K562 (cell line): ENCODE data around the gene SFXN5. TPM values are rescaled to one million over a fixed set of nuclear protein-coding genes. Genes with fewer than 3 reads are reported as not detected.

ENCODE experiments used
- CCAR2 ChIP-seq: fragments of 200-400 bp; formaldehyde crosslinking; IDR thresholded peaks from 2 replicates; pipeline ENCODE4 v1.6.1; 2017; ENCODE audit warnings: mild to moderate bottlenecking, low read depth, low read length
- DDX20 ChIP-seq: fragments of 450-650 bp; IDR thresholded peaks from 2 replicates; pipeline ENCODE4 v1.6.1; 2016; ENCODE audit warnings: missing genetic modification characterization, low read depth, mild to moderate bottlenecking, missing compliant biosample characterization, moderate library complexity
- DMBX1 ChIP-seq: fragments of 250-450 bp; sonication (Bioruptor Pico); IDR thresholded peaks from 2 replicates; pipeline ENCODE4 v1.8.0; 2022; ENCODE audit warnings: inconsistent platforms, mild to moderate bottlenecking, moderate library complexity, borderline replicate concordance
- ETV6 ChIP-seq, 3 experiments: fragments of 150-350 bp in 1 of 3; sonication (generic) in 1 of 3; formaldehyde crosslinking in 1 of 3; IDR thresholded peaks; 2 replicates each; pipeline versions ENCODE4 v1.6.1 to v1.8.0; 2014 to 2022; ENCODE audit warnings: borderline replicate concordance in 2 of 3, low read depth in 2 of 3, antibody characterized with exemption in 1 of 3, low read length in 1 of 3, mild to moderate bottlenecking in 1 of 3, missing genetic modification reagents in 1 of 3
- ILF3 ChIP-seq: fragments of 450-650 bp; IDR thresholded peaks from 2 replicates; pipeline ENCODE4 v1.6.1; 2018; ENCODE audit warnings: antibody characterized with exemption, mild to moderate bottlenecking, moderate library complexity, borderline replicate concordance
- KDM2B ChIP-seq: fragments of 250-450 bp; sonication (Bioruptor Pico); IDR thresholded peaks from 2 replicates; pipeline ENCODE4 v1.8.0; 2021; ENCODE audit warnings: mild to moderate bottlenecking, moderate library complexity
- MCM3 ChIP-seq: fragments of 450-650 bp; IDR thresholded peaks from 2 replicates; pipeline ENCODE4 v1.6.1; 2016
- MEF2A ChIP-seq: IDR thresholded peaks from 2 replicates; pipeline ENCODE4 v1.6.1; 2011; ENCODE audit warnings: low read depth, mild to moderate bottlenecking, low read length, moderate library complexity; ENCODE audit not compliant: control insufficient read depth
- SMARCA5 ChIP-seq: fragments of 450-650 bp; IDR thresholded peaks from 2 replicates; pipeline ENCODE4 v1.6.1; 2016
- TCF3 ChIP-seq: sonication (generic); formaldehyde crosslinking; IDR thresholded peaks from 2 replicates; pipeline ENCODE4 v1.4.0; 2020; ENCODE audit warnings: mild to moderate bottlenecking, missing genetic modification reagents
- ZBTB9 ChIP-seq: fragments of 450-650 bp; formaldehyde crosslinking; IDR thresholded peaks from 2 replicates; pipeline ENCODE4 v1.4.0; 2020; ENCODE audit warnings: mild to moderate bottlenecking, moderate library complexity
- ZNF140 ChIP-seq: fragments of 250-450 bp; sonication (Bioruptor Pico); IDR thresholded peaks from 2 replicates; pipeline ENCODE4 v1.8.0; 2021; ENCODE audit warnings: moderate library complexity, mild to moderate bottlenecking, inconsistent platforms
- ZNF445 ChIP-seq: fragments of 250-450 bp; sonication (Bioruptor Pico); IDR thresholded peaks from 2 replicates; pipeline ENCODE4 v1.4.0; 2020; ENCODE audit warnings: low read depth, mild to moderate bottlenecking, moderate library complexity
- ZSCAN32 ChIP-seq: fragments of 450-650 bp; formaldehyde crosslinking; IDR thresholded peaks from 2 replicates; pipeline ENCODE4 v1.4.0; 2020; ENCODE audit warnings: mild to moderate bottlenecking, moderate library complexity
- ZZZ3 ChIP-seq: fragments of 450-650 bp; IDR thresholded peaks from 2 replicates; pipeline ENCODE4 v1.6.1; 2016; ENCODE audit warnings: antibody characterized with exemption, mild to moderate bottlenecking, moderate library complexity
- polyA plus RNA-seq, 8 experiments: library from polyadenylated mRNA; depleted of rRNA in 4 of 8; stranded (reverse) in 5 of 8; unstranded in 3 of 8; fragments of >200 nt; fragmentation: Nextera tagmentation in 2 of 8; fragmentation: Illumina TruSeq in 1 of 8; extraction: Ambion mirVana in 2 of 8; extraction: Trizol in 1 of 8; gene quantifications; 2 replicates each; pipeline versions ENCODE4 v1.2.1 to v1.2.3, GENCODE V29; 2011 to 2014; ENCODE audit warnings: inconsistent platforms in 1 of 8, missing spikeins in 1 of 8
- total RNA-seq, 7 experiments: library from RNA; depleted of rRNA in 6 of 7; stranded (reverse); fragments of >200 nt in 6 of 7; fragmentation: Illumina TruSeq in 2 of 7; extraction: Trizol in 2 of 7; gene quantifications; 2 replicates each; pipeline versions ENCODE4 v1.2.1 to v1.2.3, GENCODE V29; 2011 to 2021; ENCODE audit warnings: low replicate concordance in 1 of 7
- TF ChIP-seq, protein P1 (sequence below): fragments of 450-650 bp; IDR thresholded peaks from 2 replicates; pipeline ENCODE4 v1.6.1; 2016; ENCODE audit warnings: mild to moderate bottlenecking, moderate library complexity

Gene SFXN5
- total and polyA plus RNA-seq, 9 of the 15 experiments (the other 6 are each of a cell fraction or from before 2014, with no cell fraction given), result 8.3 to 22.6 (median 16.0) TPM

DNA sequence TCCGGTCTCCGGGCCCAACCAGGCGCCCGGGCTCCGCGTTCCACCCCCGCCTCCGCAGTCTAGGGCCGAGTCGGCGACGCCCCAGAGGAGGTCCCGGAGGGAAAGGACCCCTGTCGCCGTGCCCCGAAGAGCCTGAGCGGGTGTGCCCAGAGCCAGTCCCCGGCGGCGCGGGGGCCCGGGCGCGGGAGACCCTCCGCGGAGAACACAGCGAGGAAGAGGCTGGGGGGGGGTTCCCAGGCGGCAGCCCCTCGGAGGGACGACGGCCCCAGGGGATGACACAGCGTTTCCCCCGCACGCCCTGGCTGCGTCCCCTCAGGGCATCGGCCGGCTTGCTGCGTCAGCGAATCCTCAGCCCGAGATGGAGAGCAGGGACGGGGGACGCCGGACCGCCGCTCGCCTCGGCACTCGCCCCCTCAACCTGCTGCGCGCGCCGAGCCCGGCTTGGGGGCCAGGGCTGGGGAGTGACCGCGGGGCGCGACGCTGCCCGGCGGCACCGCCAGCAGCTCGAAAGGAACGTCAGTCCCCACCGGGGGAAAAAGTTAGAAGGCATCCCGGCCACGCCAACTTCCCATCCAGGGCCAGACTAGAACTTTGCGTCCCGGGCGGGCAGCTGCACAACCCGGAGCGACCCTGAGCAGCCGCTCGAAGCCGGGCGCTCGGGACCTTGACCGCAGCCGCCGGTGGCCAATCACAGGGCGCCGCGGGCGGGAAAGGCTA, 711 bp downstream of the SFXN5 start (continued):
- TF ChIP-seq ZBTB9 (CRISPR knock-in tag) (0 out of 2 replicates have a peak, but pooled peaks have one; percentile 30), TCF3 (no peak), ILF3 (no peak), ZNF140 (no peak), KDM2B (CRISPR knock-in tag) (no peak; the same call in 1 of the 2 replicates), ETV6 (IDR thresholded peaks at IDR 0.05; ENCODE audit: borderline replicate concordance in 1 of 2, low read depth in 2 of 2, low read length in 1 of 2) (no peak), ETV6 (CRISPR knock-in tag; IDR thresholded peaks at IDR 0.05; ENCODE audit: borderline replicate concordance) (no peak), DDX20 (tag) (no peak), SMARCA5 (no peak), ZSCAN32 (CRISPR knock-in tag) (no peak), DMBX1 (CRISPR knock-in tag) (no peak), CCAR2 (no peak), MCM3 (no peak), ZNF445 (no peak), ZZZ3 (no peak), MEF2A (no peak)
- TF ChIP-seq, protein P1, sequence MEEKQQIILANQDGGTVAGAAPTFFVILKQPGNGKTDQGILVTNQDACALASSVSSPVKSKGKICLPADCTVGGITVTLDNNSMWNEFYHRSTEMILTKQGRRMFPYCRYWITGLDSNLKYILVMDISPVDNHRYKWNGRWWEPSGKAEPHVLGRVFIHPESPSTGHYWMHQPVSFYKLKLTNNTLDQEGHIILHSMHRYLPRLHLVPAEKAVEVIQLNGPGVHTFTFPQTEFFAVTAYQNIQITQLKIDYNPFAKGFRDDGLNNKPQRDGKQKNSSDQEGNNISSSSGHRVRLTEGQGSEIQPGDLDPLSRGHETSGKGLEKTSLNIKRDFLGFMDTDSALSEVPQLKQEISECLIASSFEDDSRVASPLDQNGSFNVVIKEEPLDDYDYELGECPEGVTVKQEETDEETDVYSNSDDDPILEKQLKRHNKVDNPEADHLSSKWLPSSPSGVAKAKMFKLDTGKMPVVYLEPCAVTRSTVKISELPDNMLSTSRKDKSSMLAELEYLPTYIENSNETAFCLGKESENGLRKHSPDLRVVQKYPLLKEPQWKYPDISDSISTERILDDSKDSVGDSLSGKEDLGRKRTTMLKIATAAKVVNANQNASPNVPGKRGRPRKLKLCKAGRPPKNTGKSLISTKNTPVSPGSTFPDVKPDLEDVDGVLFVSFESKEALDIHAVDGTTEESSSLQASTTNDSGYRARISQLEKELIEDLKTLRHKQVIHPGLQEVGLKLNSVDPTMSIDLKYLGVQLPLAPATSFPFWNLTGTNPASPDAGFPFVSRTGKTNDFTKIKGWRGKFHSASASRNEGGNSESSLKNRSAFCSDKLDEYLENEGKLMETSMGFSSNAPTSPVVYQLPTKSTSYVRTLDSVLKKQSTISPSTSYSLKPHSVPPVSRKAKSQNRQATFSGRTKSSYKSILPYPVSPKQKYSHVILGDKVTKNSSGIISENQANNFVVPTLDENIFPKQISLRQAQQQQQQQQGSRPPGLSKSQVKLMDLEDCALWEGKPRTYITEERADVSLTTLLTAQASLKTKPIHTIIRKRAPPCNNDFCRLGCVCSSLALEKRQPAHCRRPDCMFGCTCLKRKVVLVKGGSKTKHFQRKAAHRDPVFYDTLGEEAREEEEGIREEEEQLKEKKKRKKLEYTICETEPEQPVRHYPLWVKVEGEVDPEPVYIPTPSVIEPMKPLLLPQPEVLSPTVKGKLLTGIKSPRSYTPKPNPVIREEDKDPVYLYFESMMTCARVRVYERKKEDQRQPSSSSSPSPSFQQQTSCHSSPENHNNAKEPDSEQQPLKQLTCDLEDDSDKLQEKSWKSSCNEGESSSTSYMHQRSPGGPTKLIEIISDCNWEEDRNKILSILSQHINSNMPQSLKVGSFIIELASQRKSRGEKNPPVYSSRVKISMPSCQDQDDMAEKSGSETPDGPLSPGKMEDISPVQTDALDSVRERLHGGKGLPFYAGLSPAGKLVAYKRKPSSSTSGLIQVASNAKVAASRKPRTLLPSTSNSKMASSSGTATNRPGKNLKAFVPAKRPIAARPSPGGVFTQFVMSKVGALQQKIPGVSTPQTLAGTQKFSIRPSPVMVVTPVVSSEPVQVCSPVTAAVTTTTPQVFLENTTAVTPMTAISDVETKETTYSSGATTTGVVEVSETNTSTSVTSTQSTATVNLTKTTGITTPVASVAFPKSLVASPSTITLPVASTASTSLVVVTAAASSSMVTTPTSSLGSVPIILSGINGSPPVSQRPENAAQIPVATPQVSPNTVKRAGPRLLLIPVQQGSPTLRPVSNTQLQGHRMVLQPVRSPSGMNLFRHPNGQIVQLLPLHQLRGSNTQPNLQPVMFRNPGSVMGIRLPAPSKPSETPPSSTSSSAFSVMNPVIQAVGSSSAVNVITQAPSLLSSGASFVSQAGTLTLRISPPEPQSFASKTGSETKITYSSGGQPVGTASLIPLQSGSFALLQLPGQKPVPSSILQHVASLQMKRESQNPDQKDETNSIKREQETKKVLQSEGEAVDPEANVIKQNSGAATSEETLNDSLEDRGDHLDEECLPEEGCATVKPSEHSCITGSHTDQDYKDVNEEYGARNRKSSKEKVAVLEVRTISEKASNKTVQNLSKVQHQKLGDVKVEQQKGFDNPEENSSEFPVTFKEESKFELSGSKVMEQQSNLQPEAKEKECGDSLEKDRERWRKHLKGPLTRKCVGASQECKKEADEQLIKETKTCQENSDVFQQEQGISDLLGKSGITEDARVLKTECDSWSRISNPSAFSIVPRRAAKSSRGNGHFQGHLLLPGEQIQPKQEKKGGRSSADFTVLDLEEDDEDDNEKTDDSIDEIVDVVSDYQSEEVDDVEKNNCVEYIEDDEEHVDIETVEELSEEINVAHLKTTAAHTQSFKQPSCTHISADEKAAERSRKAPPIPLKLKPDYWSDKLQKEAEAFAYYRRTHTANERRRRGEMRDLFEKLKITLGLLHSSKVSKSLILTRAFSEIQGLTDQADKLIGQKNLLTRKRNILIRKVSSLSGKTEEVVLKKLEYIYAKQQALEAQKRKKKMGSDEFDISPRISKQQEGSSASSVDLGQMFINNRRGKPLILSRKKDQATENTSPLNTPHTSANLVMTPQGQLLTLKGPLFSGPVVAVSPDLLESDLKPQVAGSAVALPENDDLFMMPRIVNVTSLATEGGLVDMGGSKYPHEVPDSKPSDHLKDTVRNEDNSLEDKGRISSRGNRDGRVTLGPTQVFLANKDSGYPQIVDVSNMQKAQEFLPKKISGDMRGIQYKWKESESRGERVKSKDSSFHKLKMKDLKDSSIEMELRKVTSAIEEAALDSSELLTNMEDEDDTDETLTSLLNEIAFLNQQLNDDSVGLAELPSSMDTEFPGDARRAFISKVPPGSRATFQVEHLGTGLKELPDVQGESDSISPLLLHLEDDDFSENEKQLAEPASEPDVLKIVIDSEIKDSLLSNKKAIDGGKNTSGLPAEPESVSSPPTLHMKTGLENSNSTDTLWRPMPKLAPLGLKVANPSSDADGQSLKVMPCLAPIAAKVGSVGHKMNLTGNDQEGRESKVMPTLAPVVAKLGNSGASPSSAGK, result peak; percentile 44; the same call in 1 of the 2 replicates
